B cell (primary cell): ENCODE data around the gene OR9Q1.

ENCODE experiments used
- CTCF ChIP-seq: fragments of 200-600 bp; IDR thresholded peaks from one replicate; pipeline ENCODE4 v1.8.0; 2022; ENCODE audit warnings: antibody characterized with exemption, mild to moderate bottlenecking
- EZH2 ChIP-seq: IDR thresholded peaks from 2 replicates; pipeline ENCODE4 v1.6.1; 2012; ENCODE audit warnings: borderline replicate concordance, low read depth, mild to moderate bottlenecking, moderate library complexity, low read length; ENCODE audit not compliant: insufficient read depth, poor library complexity, severe bottlenecking

GRCh38 chr11:58086528-58086927 lies 62.8 kb downstream of the OR9Q1 start:
- no peak for TF ChIP-seq CTCF
- no peak for TF ChIP-seq EZH2
